GM10847 (cell line): ENCODE data around the gene CCDC30.

ENCODE experiments used
- POLR2A ChIP-seq: IDR thresholded peaks from 2 replicates; pipeline ENCODE4 v1.6.1; 2011; ENCODE audit not compliant: insufficient read length; ENCODE audit errors: extremely low read depth

The CCDC30 gene

DNA sequence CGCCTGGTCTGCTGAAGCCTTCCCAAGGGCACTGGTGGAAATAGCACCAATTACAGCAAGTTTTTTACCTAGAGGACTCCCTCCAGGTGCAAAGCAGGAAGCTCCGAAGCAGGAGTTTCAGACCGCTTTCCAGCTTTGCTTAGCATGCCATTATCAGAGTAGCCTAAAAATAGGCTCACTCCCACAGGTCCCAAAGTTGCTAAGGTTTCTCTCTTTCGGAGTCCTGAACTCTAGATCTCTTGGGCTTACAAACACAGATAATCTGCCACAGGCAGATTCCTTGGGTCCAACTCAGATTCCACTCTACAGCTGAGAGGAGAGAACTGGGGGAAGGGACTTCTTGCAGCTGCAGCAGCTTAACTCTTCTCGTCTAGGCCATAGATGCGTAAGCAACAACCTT, 29.7 kb upstream of the CCDC30 start:
- TF ChIP-seq POLR2A: no peak

DNA sequence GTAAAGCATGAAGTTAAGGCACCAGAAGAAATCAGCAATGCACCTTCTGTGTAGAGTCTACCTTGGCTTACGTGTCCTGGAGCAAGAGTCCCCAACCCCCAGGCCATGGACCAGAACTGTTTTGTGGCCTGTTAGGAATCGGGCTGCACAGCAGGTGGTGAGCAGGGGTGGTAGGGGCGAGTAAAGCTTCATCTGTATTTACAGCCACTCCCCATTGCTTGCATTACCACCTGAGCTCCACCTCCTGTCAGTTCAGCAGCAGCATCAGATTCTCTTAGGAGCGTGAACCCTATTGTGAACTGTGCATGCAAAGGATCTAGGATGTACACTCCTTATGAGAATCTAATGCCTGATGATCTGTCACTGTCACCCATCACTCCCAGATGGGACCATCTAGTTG, 28.7 kb upstream of the CCDC30 start:
- no peak for TF ChIP-seq POLR2A

- TF ChIP-seq POLR2A: no peak
Observed at GRCh38 chr1:42439940-42440339, 23.1 kb upstream of the CCDC30 start.

- no peak for TF ChIP-seq POLR2A
Observed at GRCh38 chr1:42442662-42443061, 20.4 kb upstream of the CCDC30 start.

DNA sequence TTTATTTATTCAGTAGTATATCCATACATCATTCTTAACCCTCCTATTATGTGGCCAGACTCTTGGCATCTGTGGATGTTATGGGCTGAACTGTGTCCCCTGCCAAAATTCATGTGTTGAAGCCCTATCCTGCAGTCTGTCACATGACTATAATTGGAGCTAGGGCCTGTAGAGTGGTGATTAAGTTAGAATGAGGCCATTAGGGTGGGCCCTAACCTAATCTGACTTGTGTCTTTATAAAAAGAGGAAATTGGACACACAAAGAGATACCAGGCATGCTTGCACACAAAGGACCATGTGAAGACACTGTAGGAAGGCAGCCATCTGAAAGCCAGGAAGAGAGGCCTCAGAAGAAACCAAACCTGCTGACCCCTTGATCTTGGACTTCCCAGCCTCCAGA, 13.8 kb upstream of the CCDC30 start:
- TF ChIP-seq POLR2A: no peak

GRCh38 chr1:42450061-42450460, 13.0 kb upstream of the CCDC30 start:
- no peak for TF ChIP-seq POLR2A

GRCh38 chr1:42453386-42453785, 9.7 kb upstream of the CCDC30 start:
- no peak for TF ChIP-seq POLR2A

DNA sequence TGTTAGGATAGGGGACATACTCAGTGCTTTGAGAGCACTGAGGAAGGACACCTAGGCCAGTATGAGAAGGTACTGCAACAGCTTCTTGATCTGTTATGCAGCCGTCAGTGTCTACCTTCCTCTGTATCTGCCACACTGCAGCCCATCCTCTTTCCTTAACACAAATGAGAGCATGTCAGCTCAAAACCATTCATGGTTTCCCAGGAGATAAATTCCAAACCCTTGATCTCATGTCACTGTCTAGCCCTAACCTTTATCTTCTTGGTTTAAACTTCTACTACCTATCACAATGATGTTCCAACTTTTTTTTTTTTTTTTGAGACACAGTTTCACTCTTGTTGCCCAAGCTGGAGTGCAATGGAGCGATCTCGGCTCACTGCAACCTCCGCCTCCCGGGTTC, 8.7 kb upstream of the CCDC30 start:
- TF ChIP-seq POLR2A: no peak

DNA sequence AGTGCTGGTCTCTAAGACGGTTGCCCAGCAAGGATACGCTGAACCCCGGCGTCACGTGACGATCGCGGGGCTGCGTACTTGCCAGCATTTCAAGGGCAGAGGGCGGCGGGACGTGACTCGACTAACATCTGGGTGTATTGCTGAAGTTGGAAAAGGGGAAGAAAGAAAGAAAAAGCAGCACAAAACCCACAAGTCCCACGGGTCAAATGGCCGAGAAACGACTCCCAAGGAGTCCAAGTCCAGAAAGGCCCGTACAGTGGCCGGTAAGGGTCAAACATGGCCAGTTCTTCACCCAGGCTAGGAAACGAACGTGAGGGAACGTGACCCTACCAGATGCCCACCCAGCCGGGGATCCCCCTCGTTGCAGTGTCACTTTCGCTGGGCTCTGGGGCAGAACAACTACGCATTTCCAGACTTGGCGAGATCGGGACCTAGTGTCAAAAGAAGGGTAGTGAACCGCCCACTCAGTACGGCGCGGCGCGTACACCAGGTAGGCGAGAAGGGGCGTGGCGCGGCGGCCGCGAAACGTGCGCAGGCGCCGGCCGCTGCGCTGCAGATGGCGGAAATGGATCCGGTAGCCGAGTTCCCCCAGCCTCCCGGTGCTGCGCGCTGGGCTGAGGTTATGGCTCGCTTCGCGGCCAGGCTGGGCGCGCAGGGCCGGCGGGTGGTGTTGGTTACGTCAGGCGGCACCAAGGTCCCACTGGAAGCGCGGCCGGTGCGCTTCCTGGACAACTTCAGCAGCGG, 6.9 kb upstream of the CCDC30 start, which contains the start of the genes PPCS and ZMYND12:
Gene PPCS, plus strand, starts transcription at position 534 of the 744 bp plus-strand sequence. Its CDS starts 23 bp downstream, at position 557.
Gene ZMYND12, minus strand, starts transcription at position 13 of the 744 bp plus-strand sequence. CDS start 25 bp downstream, outside the sequence.
- peak; percentile 87 for TF ChIP-seq POLR2A

GRCh38 chr1:42456754-42457089, 6.4 kb upstream of the CCDC30 start:
- no peak for TF ChIP-seq POLR2A

- no peak for TF ChIP-seq POLR2A
Observed at GRCh38 chr1:42461196-42461595, 1.9 kb upstream of the CCDC30 start.

GRCh38 chr1:42463921-42464320, 835 bp downstream of the CCDC30 start:
- TF ChIP-seq POLR2A: no peak

- no peak for TF ChIP-seq POLR2A
Observed at GRCh38 chr1:42466030-42466429, 2.9 kb downstream of the CCDC30 start.

DNA sequence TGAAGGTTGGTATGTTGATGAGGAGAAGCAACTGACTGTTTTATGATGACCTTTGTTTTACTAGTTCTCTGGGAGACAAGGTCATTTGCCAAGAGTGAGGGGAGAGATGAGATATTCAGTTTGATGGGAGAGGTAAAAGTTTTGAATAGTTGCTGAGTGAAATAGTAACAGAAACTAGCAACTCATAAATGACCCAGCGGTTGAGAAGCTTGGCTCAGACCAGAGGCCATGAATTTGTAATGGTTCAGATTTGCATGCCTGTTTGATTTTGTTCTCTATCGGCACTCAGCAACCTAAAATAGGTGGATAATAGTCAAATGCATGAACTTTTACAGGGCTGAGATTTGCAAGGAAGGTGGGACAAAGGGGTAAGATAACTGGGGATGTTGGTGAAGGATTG, 6.6 kb downstream of the CCDC30 start:
- no peak for TF ChIP-seq POLR2A

DNA sequence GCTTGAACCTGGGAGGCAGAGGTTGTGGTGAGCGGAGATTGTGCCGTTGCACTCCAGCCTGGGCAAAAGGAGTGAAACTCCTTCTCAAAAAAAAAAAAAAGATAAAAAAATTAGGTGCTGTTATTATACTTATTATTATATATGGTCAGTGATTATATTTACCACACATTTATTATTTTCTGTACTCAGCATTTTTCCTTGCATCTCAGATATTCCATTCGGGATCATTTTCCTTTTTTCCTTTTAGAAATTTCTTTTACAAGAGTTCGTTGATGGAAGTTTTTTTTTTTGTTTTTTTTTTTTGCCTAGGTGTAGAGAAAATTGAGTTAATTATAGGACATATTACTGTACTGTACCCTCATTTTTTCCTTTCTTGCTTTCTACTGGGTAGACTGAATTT, 13.5 kb downstream of the CCDC30 start:
- TF ChIP-seq POLR2A: no peak

GRCh38 chr1:42477775-42478174, 14.7 kb downstream of the CCDC30 start:
- no peak for TF ChIP-seq POLR2A

DNA sequence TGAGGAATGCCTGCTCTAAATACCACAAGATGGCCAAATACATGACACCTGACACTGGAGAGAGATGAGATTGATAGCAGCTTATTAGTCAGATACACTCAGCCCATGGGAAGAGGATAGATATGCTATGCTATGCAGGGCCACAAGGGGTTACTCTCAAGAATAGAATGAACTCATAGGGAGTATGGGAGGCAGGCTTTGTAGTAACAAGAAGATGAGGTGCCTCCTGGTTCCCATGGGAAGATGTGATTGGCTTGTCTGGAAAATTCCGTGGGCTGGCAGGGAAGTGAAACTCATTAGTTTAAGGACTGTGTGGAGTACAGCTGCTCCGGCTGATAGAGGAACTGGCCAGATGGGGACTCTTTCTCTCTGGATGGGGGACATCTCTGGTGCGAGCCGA, 16.5 kb downstream of the CCDC30 start:
- no peak for TF ChIP-seq POLR2A
